ENCODE measurements around the gene CGA. TPM values are rescaled to one million over a fixed set of nuclear protein-coding genes. Genes with fewer than 3 reads are reported as not detected.

Gene CGA
- total RNA-seq, 4 donors from 2014 or later, result not detected

DNA sequence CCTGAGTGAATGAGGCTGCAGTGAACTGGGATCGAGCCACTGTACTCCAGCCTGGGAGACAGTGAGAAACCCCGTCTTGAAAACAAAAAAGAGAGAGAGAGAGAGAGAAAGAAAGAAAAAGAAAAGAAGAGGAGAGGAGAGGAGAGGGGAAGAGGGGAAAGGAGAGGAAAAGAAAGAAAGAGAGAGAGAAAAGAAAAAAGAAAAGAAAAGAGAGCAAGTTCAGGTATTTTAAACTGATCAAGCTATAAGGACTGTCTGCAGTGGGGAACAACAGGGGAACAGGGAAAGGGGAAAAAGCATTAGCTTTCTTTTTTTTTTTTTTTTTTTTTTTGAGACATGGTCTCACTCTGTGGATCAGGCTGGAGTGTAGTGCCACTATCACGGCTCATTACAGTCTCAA is 2.5 kb downstream of the CGA start:
- TF ChIP-seq, protein P1, sequence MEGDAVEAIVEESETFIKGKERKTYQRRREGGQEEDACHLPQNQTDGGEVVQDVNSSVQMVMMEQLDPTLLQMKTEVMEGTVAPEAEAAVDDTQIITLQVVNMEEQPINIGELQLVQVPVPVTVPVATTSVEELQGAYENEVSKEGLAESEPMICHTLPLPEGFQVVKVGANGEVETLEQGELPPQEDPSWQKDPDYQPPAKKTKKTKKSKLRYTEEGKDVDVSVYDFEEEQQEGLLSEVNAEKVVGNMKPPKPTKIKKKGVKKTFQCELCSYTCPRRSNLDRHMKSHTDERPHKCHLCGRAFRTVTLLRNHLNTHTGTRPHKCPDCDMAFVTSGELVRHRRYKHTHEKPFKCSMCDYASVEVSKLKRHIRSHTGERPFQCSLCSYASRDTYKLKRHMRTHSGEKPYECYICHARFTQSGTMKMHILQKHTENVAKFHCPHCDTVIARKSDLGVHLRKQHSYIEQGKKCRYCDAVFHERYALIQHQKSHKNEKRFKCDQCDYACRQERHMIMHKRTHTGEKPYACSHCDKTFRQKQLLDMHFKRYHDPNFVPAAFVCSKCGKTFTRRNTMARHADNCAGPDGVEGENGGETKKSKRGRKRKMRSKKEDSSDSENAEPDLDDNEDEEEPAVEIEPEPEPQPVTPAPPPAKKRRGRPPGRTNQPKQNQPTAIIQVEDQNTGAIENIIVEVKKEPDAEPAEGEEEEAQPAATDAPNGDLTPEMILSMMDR (IDR thresholded peaks at IDR 0.05; ENCODE audit: low read depth), result no peak

DNA sequence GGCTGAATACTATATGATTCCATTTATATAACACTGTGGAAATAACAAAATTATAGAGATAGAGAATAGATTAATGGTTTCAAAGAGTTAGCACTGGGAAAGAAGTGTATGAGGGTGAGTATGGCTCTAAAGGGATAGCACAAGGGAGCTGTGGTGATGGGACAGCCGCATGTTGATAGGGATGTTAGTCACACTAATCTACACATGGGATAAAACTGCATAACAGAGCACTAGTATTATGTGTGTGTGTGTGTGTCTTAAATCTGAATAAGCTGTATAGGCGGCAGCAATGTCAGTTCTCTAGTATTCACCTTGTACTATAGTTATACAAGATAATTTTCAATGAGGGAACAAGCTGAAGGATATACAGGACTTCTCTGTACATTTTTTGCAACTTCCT is 5.8 kb downstream of the CGA start:
- TF ChIP-seq, protein P1 (IDR thresholded peaks at IDR 0.05; ENCODE audit: low read depth), result no peak

DNA sequence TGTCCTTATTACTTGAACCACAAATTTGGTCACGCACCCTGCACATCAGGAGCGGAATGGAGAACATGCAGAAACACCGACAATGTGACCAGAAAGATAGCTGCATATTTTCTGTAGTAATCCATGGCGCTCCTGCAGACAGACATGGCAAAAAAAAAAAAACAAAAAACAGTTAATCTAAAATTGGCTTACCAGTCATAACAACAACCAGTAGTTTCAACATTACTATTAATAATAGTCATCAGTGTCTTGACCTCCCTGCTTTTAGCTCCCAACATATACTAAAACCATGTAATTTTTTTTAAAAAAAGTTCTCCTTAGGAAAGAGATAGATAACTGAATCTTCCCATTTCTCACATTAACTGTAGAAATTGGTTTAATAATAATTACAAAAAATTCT is 6.8 kb downstream of the CGA start:
- TF ChIP-seq, protein P1 (IDR thresholded peaks at IDR 0.05; ENCODE audit: low read depth), result no peak

DNA sequence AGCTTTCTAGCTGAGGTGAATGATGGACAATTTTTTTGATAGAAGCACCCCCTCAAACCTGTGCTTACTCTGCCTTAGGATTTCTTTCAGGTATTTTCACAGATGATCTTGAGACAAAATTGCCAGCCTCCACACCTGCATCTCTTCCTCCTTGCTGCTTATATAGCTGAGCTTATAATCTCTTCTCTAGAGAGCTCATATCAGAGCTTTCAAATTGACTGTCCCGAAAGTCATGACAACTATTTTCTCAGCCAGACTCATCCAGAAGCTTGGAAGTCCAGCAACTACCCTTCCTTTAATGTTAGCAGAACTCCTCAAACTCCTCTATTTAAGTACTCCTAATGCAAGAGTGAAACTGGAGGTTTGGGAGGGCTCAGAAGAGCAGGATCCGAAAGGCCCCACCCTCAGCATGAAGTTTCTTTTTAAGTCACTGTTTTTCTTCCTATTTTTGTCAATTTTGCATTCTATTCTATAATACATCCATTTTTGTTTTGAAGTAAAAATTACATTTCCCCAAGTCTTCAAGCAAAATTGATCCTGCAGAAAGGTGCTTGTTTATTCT is 12.7 kb downstream of the CGA start:
- TF ChIP-seq, protein P1 (IDR thresholded peaks at IDR 0.05; ENCODE audit: low read depth), result no peak

DNA sequence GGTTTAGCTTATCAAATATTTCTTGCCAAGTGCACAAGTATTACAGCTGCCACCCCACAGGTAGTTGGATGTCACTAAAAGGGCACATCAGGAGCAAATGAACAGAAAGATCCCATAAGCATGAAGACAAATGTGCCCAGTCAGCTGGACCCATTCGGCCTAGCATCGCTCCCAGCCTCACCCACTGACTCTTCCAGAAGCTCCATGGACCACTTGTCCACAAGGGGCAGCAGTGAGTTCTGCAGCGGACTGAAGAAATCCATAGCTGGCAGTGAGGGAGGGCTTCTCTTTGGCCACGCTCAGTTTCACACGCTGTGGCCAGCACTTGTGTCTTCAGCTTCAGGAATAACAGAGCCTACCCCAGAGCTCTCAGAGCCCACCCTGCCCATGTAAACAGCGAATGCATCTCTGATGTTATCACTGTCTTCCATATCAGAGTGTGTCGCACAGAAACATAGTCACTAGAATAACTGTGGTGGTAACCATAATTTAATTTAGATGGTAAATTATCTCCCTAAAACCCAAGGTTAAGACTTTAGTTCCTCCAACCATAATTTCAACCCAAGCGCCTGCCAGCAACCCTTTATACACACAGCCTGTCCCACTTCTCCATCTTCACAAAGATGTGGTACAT is 15.8 kb downstream of the CGA start:
- TF ChIP-seq, protein P1 (IDR thresholded peaks at IDR 0.05; ENCODE audit: low read depth), result no peak

DNA sequence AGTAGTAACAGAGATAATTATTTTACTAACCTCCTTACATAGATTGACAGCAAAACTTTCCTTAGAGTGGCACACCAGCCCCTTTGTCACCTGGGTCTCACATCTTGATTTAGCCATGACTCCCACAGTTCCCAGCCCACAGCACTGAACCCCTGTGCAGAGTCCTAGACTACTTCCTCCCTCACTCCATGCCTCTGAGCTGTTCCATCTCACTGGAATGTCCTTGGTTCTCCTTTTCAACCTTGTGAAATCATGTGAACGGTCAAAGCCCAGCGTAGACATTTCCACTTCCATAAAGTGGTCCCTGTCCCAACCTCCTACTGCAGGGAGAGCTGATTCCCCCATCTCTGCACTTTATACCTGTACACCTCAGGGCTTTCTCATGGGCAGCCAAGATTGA is 19.7 kb downstream of the CGA start:
- TF ChIP-seq, protein P1 (IDR thresholded peaks at IDR 0.05; ENCODE audit: low read depth), result no peak

DNA sequence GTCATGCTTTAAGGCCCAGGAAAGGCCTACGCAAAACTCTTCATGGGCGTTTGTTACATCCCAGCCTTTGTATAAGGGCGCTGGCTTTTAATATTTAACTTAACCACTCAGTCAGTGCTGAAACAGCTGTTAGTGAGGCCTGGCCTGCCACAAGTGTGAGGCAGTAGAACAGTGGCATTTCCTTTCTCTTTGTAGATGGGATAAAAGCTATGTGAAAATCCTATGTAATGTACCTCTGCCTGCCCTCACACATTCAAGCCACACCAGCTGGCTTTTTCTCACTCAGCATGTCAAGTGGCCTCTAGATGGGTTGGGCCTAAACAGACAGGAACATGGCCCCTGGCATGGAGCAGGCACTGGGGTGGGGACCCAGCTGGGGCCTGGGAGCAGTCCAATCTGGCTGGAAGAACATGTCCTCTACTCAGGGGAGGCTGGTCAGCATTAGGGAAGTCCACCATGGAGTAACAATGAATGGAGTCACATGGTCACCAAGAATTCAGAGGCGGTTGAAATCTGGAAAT is 20.7 kb downstream of the CGA start:
- TF ChIP-seq, protein P1 (IDR thresholded peaks at IDR 0.05; ENCODE audit: low read depth), result no peak
